HepG2 (cell line): ENCODE data around the gene PGPEP1. TPM values are rescaled to one million over a fixed set of nuclear protein-coding genes. Genes with fewer than 3 reads are reported as not detected.

Source experiments
- ARID5B ChIP-seq: IDR thresholded peaks from 2 replicates; pipeline ENCODE4 v1.4.0; 2020; ENCODE audit warnings: mild to moderate bottlenecking, missing genetic modification reagents
- BORCS8-MEF2B ChIP-seq: sonication (generic); formaldehyde crosslinking; IDR thresholded peaks from 2 replicates; pipeline ENCODE4 v1.8.0; 2022; ENCODE audit warnings: mild to moderate bottlenecking, missing genetic modification reagents
- FOSL1 ChIP-seq: sonication (generic); formaldehyde crosslinking; IDR thresholded peaks from 2 replicates; pipeline ENCODE4 v1.9.0; 2021; ENCODE audit warnings: missing genetic modification reagents, borderline replicate concordance
- GABPB1 ChIP-seq: IDR thresholded peaks from 2 replicates; pipeline ENCODE4 v1.6.1; 2016; ENCODE audit warnings: mild to moderate bottlenecking, missing genetic modification reagents, moderate library complexity, missing compliant biosample characterization
- HOMEZ ChIP-seq: IDR thresholded peaks from 2 replicates; pipeline ENCODE4 v1.6.1; 2016; ENCODE audit warnings: low read depth
- IRF9 ChIP-seq: sonication (generic); formaldehyde crosslinking; IDR thresholded peaks from 2 replicates; pipeline ENCODE4 v1.8.0; 2022; ENCODE audit warnings: missing genetic modification reagents, mild to moderate bottlenecking, borderline replicate concordance
- MIER2 ChIP-seq: IDR thresholded peaks from 2 replicates; pipeline ENCODE4 v1.6.1; 2016; ENCODE audit warnings: missing biosample characterization, missing genetic modification reagents
- MIXL1 ChIP-seq: IDR thresholded peaks from 2 replicates; pipeline ENCODE4 v1.6.1; 2016
- NCOA1 ChIP-seq: sonication (generic); formaldehyde crosslinking; IDR thresholded peaks from 2 replicates; pipeline ENCODE4 v1.9.0; 2021; ENCODE audit warnings: missing genetic modification reagents
- PHB2 ChIP-seq: fragments of 450-650 bp; IDR thresholded peaks from 2 replicates; pipeline ENCODE4 v1.6.1; 2018; ENCODE audit not compliant: partially characterized antibody
- SP4 ChIP-seq: sonication (generic); formaldehyde crosslinking; IDR thresholded peaks from 2 replicates; pipeline ENCODE4 v1.8.1; 2023; ENCODE audit warnings: mild to moderate bottlenecking, missing genetic modification reagents
- THAP9 ChIP-seq: sonication (generic); formaldehyde crosslinking; IDR thresholded peaks from 2 replicates; pipeline ENCODE4; 2020; ENCODE audit warnings: missing genetic modification reagents, mild to moderate bottlenecking, borderline replicate concordance
- ZNF431 ChIP-seq: sonication (generic); formaldehyde crosslinking; IDR thresholded peaks from 2 replicates; pipeline ENCODE4 v1.9.0; 2022; ENCODE audit warnings: missing genetic modification reagents, low read depth, mild to moderate bottlenecking, borderline replicate concordance
- ZNF678 ChIP-seq: sonication (generic); formaldehyde crosslinking; IDR thresholded peaks from 2 replicates; pipeline ENCODE4 v1.4.0; 2020; ENCODE audit warnings: mild to moderate bottlenecking, missing genetic modification reagents
- ZNF710 ChIP-seq: sonication (generic); formaldehyde crosslinking; IDR thresholded peaks from 2 replicates; pipeline ENCODE4 v1.5.0; 2020; ENCODE audit warnings: mild to moderate bottlenecking, missing genetic modification reagents, borderline replicate concordance
- polyA plus RNA-seq, 8 experiments: library from polyadenylated mRNA; depleted of rRNA in 3 of 8; stranded (reverse) in 7 of 8; unstranded in 1 of 8; fragments of >200 nt; fragmentation: Illumina TruSeq in 4 of 8; extraction: Trizol in 4 of 8; gene quantifications; 2 replicates each; pipeline versions ENCODE4 v1.2.1 to v1.2.3, GENCODE V29; 2011 to 2016; ENCODE audit warnings: low read depth in 4 of 8, missing spikeins in 1 of 8, mixed read lengths in 1 of 8; ENCODE audit not compliant: insufficient read depth in 1 of 8
- total RNA-seq, 5 experiments: library from RNA; depleted of rRNA; stranded (reverse); fragments of >200 nt; fragmentation: Illumina TruSeq; extraction: Trizol; gene quantifications; 2 replicates each; pipeline ENCODE4 v1.2.3, GENCODE V29; 2016; ENCODE audit warnings: low read depth in 1 of 5

PGPEP1 gene
- total and polyA plus RNA-seq, 2 of the 13 experiments (the other 11 are each of a cell fraction or from before 2014, with no cell fraction given): 53.1 to 56.6 TPM

GRCh38 chr19:18379803-18380747 is 39.7 kb downstream of the PGPEP1 start (continued):
- TF ChIP-seq BORCS8-MEF2B (CRISPR knock-in tag): peak; percentile 66; the same call in 1 of the 2 replicates
- peak; percentile 39 for TF ChIP-seq HOMEZ (CRISPR knock-in tag)
- TF ChIP-seq PHB2: no peak
- TF ChIP-seq ZNF431 (CRISPR knock-in tag): peak; percentile 53; the same call in 1 of the 2 replicates
- TF ChIP-seq THAP9: no peak
- TF ChIP-seq MIER2 (CRISPR knock-in tag): 0 out of 2 replicates have a peak, but pooled peaks have one; percentile 33
- peak; percentile 36; the same call in 1 of the 2 replicates for TF ChIP-seq SP4
- peak; percentile 94 for TF ChIP-seq MIXL1 (CRISPR knock-in tag)
- peak; percentile 97 for TF ChIP-seq NCOA1 (CRISPR knock-in tag)
- peak; percentile 85; the same call in 1 of the 2 replicates for TF ChIP-seq IRF9 (CRISPR knock-in tag)
- TF ChIP-seq GABPB1 (CRISPR knock-in tag): peak; percentile 71
- peak; percentile 95 for TF ChIP-seq ARID5B (CRISPR knock-in tag)
- no peak for TF ChIP-seq FOSL1 (CRISPR knock-in tag)
- TF ChIP-seq ZNF678: peak; percentile 79; the same call in 1 of the 2 replicates
- TF ChIP-seq ZNF710 (CRISPR knock-in tag): peak; percentile 74; the same call in 1 of the 2 replicates
